Breast epithelium (tissue), 4 donors: ENCODE measurements around the gene PIK3R1. TPM values are rescaled to one million over a fixed set of nuclear protein-coding genes. Genes with fewer than 3 reads are reported as not detected.

ENCODE experiments used
- DNase-seq, 2 donors: peaks; one replicate each; pipeline ENCODE4 v3.0.0-alpha.2; 2019; ENCODE audit warnings: low spot score in 2 of 2
- H3K27ac ChIP-seq, 2 donors: fragments of 200-600 bp; sonication (generic) in 1 of 2; one replicate each; pipeline ENCODE4 v1.5.1; 2016 to 2019; ENCODE audit warnings: mild to moderate bottlenecking in 1 of 2
- H3K27me3 ChIP-seq, 2 donors: fragments of 200-600 bp; sonication (generic) in 1 of 2; one replicate each; pipeline versions ENCODE4 v1.5.1 to v1.6.0; 2017 to 2019; ENCODE audit warnings: control low read depth in 1 of 2, mild to moderate bottlenecking in 1 of 2
- H3K36me3 ChIP-seq: fragments of 200-600 bp; one replicate; pipeline ENCODE4 v1.5.1; 2019
- H3K4me1 ChIP-seq, 2 donors: fragments of 200-600 bp; sonication (generic); one replicate each; pipeline ENCODE4 v1.5.1; 2016 to 2019; ENCODE audit warnings: control low read depth in 1 of 2
- H3K4me3 ChIP-seq, 3 donors: fragments of 200-600 bp; sonication (generic); 1 replicate in 2 of 3; 2 replicates in 1 of 3; pipeline ENCODE4 v1.5.1; 2016 to 2019; ENCODE audit warnings: mild to moderate bottlenecking in 3 of 3, moderate library complexity in 2 of 3
- H3K9me3 ChIP-seq, 2 donors: fragments of 200-600 bp; sonication (generic) in 1 of 2; one replicate each; pipeline ENCODE4 v1.5.1; 2016 to 2019; ENCODE audit warnings: control low read depth in 1 of 2
- CTCF ChIP-seq, 3 donors: fragments of 450-650 bp; IDR thresholded peaks; one replicate each; pipeline ENCODE4 v1.5.1; 2016 to 2017; ENCODE audit warnings: antibody characterized with exemption in 3 of 3, mild to moderate bottlenecking in 3 of 3, moderate library complexity in 3 of 3
- POLR2A ChIP-seq: fragments of 450-650 bp; IDR thresholded peaks from one replicate; pipeline ENCODE4 v1.6.1; 2016; ENCODE audit warnings: antibody characterized with exemption, mild to moderate bottlenecking, moderate library complexity
- POLR2AphosphoS5 ChIP-seq, 3 donors: sonication (generic); formaldehyde crosslinking; IDR thresholded peaks; one replicate each; pipeline ENCODE4 v1.6.1; 2017; ENCODE audit warnings: antibody characterized with exemption in 3 of 3
- intact Hi-C: fragments of 100-400 bp; cut with DNase I; formaldehyde crosslinking; loops from one replicate; pipeline ENCODE4 v1.15.1; 2023; ENCODE audit warnings: low total_unique reads
- total RNA-seq, 3 donors: library from RNA; depleted of rRNA; stranded (reverse); fragments of >200 nt; gene quantifications; one replicate each; pipeline ENCODE4 v1.1.0, GENCODE V29; 2016

Gene PIK3R1
- total RNA-seq, 3 donors from 2014 or later = 193 to 429 (median 275) TPM

DNA sequence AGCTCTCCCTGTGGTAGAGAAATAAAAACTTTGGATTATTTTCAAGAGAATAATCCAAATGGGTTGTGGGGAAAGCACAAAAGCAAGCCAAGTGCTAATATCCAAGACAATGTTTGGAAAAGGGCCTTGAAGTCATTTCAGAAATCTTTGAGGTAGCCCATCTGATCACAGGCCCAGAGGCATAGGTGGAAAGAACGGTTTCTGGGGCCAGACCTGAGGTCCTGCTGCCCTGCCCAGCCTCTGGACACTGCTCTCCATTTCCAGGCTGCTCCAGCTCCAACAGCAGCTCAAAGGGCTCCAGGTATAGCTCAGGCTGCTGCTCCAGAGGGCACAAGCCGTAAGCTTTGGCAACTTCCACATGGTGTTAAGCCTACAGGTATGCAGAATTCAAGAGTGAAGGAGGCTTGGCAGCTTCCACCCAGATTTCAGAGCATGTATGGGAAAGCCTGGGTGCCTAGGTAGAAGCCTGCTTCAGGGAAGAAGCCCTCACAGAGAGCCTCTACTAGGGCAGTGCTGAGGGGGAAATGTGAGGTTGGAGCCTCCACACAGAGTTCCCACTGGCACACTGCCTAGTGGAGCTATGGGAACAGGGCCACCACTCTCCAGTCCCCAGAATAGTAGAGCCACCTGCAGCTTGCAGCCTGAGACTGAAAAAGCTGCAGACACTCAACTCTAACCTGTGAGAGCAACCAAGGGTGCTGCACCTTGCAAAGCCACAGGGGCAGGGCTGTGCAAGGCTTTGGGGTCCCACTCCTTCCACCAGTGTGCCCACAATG, 133.1 kb downstream of the PIK3R1 start:
- no peaks in the 10 kb centered on the region for H3K36me3 ChIP-seq
- no peak for DNase-seq
- no peak overlapping the region for H3K27ac ChIP-seq
- intact Hi-C loops = loop anchor here (1.0 kb wide), 1 partner anchor 21 kb away; no protein-coding TSS in a partner anchor
- H3K9me3 ChIP-seq = no peaks in the 10 kb centered on the region
- no peaks in the 10 kb centered on the region for H3K27me3 ChIP-seq
- H3K4me3 ChIP-seq = no peak overlapping the region
- H3K4me1 ChIP-seq = peaks cover 0 to 5% of the 10 kb centered on the region in 2 donors
- TF ChIP-seq POLR2AphosphoS5 (IDR thresholded peaks at IDR 0.05) (no peak), POLR2A (no peak), CTCF (IDR thresholded peaks at IDR 0.05) (no peak)

- H3K4me1 ChIP-seq = no peaks in the 10 kb centered on the region
- DNase-seq = no peak
- H3K4me3 ChIP-seq = no peak overlapping the region
- H3K27me3 ChIP-seq = no peaks in the 10 kb centered on the region
- intact Hi-C loops = no loop called here
- H3K27ac ChIP-seq = no peak overlapping the region
- H3K36me3 ChIP-seq = no peaks in the 10 kb centered on the region
- TF ChIP-seq POLR2A (no peak), CTCF (IDR thresholded peaks at IDR 0.05) (no peak), POLR2AphosphoS5 (IDR thresholded peaks at IDR 0.05) (no peak)
- H3K9me3 ChIP-seq = no peaks in the 10 kb centered on the region
Measured at GRCh38 chr5:68350176-68350575, 134.6 kb downstream of the PIK3R1 start.
